Loucy (cell line): ENCODE results near the gene TCTN1.

Source experiments
- H2AFZ ChIP-seq: fragments of 200-600 bp; sonication (generic); 2 replicates; pipeline ENCODE4 v1.6.0; 2016; ENCODE audit warnings: antibody characterized with exemption, mild to moderate bottlenecking, low read length, moderate library complexity
- H3F3A ChIP-seq: fragments of 200-600 bp; 2 replicates; pipeline ENCODE4 v1.6.0; 2016; ENCODE audit warnings: antibody characterized with exemption, low read depth, mild to moderate bottlenecking
- H3K27me3 ChIP-seq: fragments of 200-600 bp; sonication (generic); 2 replicates; pipeline ENCODE4 v1.6.1; 2014; ENCODE audit warnings: low read length, mild to moderate bottlenecking; ENCODE audit not compliant: insufficient read depth, poor library complexity, severe bottlenecking
- H3K36me3 ChIP-seq: fragments of 200-600 bp; sonication (generic); 2 replicates; pipeline ENCODE4 v1.6.1; 2016; ENCODE audit warnings: low read length; ENCODE audit not compliant: insufficient read depth
- H3K4me1 ChIP-seq: fragments of 200-600 bp; sonication (generic); 2 replicates; pipeline ENCODE4 v1.5.1; 2014; ENCODE audit warnings: low read length, mild to moderate bottlenecking; ENCODE audit not compliant: insufficient read depth, poor library complexity, severe bottlenecking
- H3K4me2 ChIP-seq: fragments of 200-600 bp; sonication (generic); 2 replicates; pipeline ENCODE4 v1.6.0; 2014; ENCODE audit warnings: antibody characterized with exemption, low read length, low read depth, mild to moderate bottlenecking; ENCODE audit not compliant: poor library complexity, severe bottlenecking
- H3K4me3 ChIP-seq: fragments of 200-600 bp; sonication (generic); 2 replicates; pipeline ENCODE4 v1.5.1; 2014; ENCODE audit warnings: low read length, mild to moderate bottlenecking, mixed read lengths; ENCODE audit not compliant: poor library complexity, severe bottlenecking
- H3K79me2 ChIP-seq: fragments of 200-600 bp; sonication (generic); 2 replicates; pipeline ENCODE4 v1.6.1; 2014; ENCODE audit warnings: low read length; ENCODE audit not compliant: insufficient read depth
- H3K9ac ChIP-seq: fragments of 200-600 bp; sonication (generic); 2 replicates; pipeline ENCODE4 v1.6.0; 2014; ENCODE audit warnings: mild to moderate bottlenecking, low read depth, low read length, moderate library complexity; ENCODE audit not compliant: poor library complexity, severe bottlenecking
- H3K9me2 ChIP-seq: fragments of 200-600 bp; sonication (generic); replicated peaks from 2 replicates; pipeline ENCODE4 v1.6.1; 2016; ENCODE audit warnings: low read depth, low read length, mixed read lengths
- H3K9me3 ChIP-seq: fragments of 200-600 bp; sonication (generic); 2 replicates; pipeline ENCODE4 v1.6.1; 2014; ENCODE audit warnings: mild to moderate bottlenecking, antibody characterized with exemption, low read length, low read depth; ENCODE audit not compliant: insufficient read depth
- H4K20me1 ChIP-seq: fragments of 200-600 bp; sonication (generic); 2 replicates; pipeline ENCODE4 v1.6.0; 2014; ENCODE audit warnings: antibody characterized with exemption, low read length, mild to moderate bottlenecking; ENCODE audit not compliant: insufficient read depth, poor library complexity, severe bottlenecking
- EZH2phosphoT487 ChIP-seq: fragments of 200-600 bp; IDR thresholded peaks from 2 replicates; pipeline ENCODE4 v1.6.1; 2018; ENCODE audit warnings: antibody characterized with exemption, mild to moderate bottlenecking, moderate library complexity, borderline replicate concordance
- TF ChIP-seq, protein P1 (sequence below): fragments of 200-600 bp; sonication (generic); conservative IDR thresholded peaks from 2 replicates; pipeline ENCODE4 v1.5.1; 2014; ENCODE audit warnings: mild to moderate bottlenecking, antibody characterized with exemption, low read length

The TCTN1 gene

DNA sequence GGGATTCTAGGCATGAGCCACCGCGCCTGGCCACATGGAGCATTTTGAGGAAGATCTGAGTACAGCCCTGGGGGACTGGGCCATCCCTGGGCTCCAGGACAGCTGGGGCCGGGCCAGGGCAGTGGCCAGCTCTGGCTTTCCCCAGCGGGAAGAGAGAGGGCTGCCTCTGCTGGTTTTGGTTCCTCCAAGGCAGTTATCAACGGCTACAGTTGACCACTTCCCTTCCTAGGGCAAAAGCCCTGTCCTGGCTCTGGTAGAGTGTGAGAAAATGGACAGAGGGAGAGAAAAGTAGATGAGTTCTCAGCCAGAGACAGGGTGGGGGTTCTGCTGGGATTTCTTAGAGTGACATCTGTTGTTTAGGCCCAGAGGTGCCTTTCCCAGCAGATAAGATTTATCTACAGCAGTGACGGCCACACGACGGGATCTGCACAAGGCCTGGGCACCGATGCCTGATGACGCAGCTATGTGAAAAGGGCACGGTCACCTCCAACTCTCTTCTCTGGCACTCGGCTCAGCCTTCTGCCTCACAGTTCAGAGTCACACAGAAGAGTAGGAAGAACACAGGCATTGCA is 80.5 kb downstream of the TCTN1 start:
- Histone ChIP-seq H3K4me1 (peaks cover 5% of the 10 kb centered on the region), H3K4me3 (no peak overlapping the region), H3F3A (no peaks in the 10 kb centered on the region), H3K9ac (no peak overlapping the region), H3K36me3 (no peaks in the 10 kb centered on the region), H3K9me2 (no peaks in the 10 kb centered on the region), H2AFZ (no peak overlapping the region), H3K27me3 (no peaks in the 10 kb centered on the region), H3K9me3 (no peaks in the 10 kb centered on the region), H4K20me1 (no peaks in the 10 kb centered on the region), H3K4me2 (no peak overlapping the region), H3K79me2 (no peaks in the 10 kb centered on the region)
- TF ChIP-seq, protein P1, sequence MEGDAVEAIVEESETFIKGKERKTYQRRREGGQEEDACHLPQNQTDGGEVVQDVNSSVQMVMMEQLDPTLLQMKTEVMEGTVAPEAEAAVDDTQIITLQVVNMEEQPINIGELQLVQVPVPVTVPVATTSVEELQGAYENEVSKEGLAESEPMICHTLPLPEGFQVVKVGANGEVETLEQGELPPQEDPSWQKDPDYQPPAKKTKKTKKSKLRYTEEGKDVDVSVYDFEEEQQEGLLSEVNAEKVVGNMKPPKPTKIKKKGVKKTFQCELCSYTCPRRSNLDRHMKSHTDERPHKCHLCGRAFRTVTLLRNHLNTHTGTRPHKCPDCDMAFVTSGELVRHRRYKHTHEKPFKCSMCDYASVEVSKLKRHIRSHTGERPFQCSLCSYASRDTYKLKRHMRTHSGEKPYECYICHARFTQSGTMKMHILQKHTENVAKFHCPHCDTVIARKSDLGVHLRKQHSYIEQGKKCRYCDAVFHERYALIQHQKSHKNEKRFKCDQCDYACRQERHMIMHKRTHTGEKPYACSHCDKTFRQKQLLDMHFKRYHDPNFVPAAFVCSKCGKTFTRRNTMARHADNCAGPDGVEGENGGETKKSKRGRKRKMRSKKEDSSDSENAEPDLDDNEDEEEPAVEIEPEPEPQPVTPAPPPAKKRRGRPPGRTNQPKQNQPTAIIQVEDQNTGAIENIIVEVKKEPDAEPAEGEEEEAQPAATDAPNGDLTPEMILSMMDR = no peak
- TF ChIP-seq EZH2phosphoT487 = no peak

DNA sequence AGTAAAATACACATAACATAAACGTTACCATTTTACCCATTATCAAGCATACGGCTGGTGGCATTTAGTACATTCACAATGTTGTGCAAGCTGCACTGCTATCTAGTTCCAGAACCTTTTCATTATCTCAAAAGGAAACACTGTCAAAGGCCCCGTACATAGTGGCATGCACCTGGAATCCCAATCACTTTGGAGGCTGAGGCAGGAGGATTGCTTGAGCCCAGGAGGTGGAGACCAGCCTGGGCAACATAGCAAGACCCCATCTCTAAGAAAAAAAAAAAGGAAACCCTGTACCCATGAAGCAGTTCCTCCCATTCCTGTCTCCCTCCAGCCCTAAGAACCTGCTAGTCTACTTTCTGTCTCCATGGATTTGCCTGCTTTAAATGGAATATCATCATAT is 82.4 kb downstream of the TCTN1 start:
- Histone ChIP-seq H3K4me2 (no peak overlapping the region), H3K9ac (no peak overlapping the region), H4K20me1 (no peaks in the 10 kb centered on the region), H3K27me3 (no peaks in the 10 kb centered on the region), H3K79me2 (no peaks in the 10 kb centered on the region), H3K4me3 (no peak overlapping the region), H3K9me3 (no peaks in the 10 kb centered on the region), H3K4me1 (no peaks in the 10 kb centered on the region), H3K9me2 (no peaks in the 10 kb centered on the region), H3K36me3 (no peaks in the 10 kb centered on the region), H3F3A (no peaks in the 10 kb centered on the region), H2AFZ (no peak overlapping the region)
- TF ChIP-seq EZH2phosphoT487 = no peak
- TF ChIP-seq, protein P1 = no peak

DNA sequence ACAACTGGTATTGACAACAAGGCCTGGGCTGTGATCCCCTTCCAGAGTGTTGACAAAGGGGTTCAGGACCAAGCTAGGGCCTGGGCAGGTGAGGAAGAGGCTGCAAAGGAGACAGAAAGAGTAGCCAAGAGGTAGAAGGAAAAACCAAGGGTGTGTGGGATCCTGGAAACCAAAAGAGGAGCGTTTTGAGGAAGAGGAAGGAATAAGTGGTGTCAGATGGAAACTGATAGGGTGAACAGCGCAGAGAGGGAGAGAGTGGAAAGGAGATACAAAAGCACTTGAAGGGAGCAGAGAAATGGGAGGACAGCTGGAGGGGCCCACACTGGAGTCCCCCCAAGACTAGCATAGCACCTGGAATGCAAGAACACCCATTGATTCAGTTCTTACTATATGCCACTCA is 83.3 kb downstream of the TCTN1 start:
- Histone ChIP-seq H3K36me3 (no peaks in the 10 kb centered on the region), H3F3A (no peaks in the 10 kb centered on the region), H3K4me3 (no peak overlapping the region), H3K27me3 (no peaks in the 10 kb centered on the region), H3K9me2 (no peaks in the 10 kb centered on the region), H3K9ac (no peak overlapping the region), H3K4me2 (no peak overlapping the region), H3K79me2 (no peaks in the 10 kb centered on the region), H3K4me1 (no peaks in the 10 kb centered on the region), H4K20me1 (no peaks in the 10 kb centered on the region), H2AFZ (no peak overlapping the region), H3K9me3 (no peaks in the 10 kb centered on the region)
- TF ChIP-seq, protein P1 = no peak
- TF ChIP-seq EZH2phosphoT487 = no peak
